HG03039 (cell line): ENCODE measurements around the gene ANKRD33B.
"Not testable (repeated sequence)": the region's sequence is repeated elsewhere in the genome, so short reads cannot be mapped to it uniquely, and the experiment has no call there.

Experiments used
- ATAC-seq: cut with Tn5 transposase; IDR thresholded peaks from one replicate; pipeline ENCODE4 v1.9.1; 2021; ENCODE audit warnings: mild to moderate bottlenecking, moderate library complexity; ENCODE audit not compliant: unreplicated experiment

Gene ANKRD33B

GRCh38 chr5:10556289-10556807 is 7.5 kb upstream of the ANKRD33B start:
- ATAC-seq = no peak

- ATAC-seq = no peak
These were observed 6.8 kb upstream of the ANKRD33B start for GRCh38 chr5:10556893-10557746.

- ATAC-seq = no peak
These were observed 4.7 kb upstream of the ANKRD33B start for GRCh38 chr5:10559151-10559550.

GRCh38 chr5:10559871-10560270 is 4.0 kb upstream of the ANKRD33B start:
- no peak for ATAC-seq

- ATAC-seq = peak; percentile 24
These were observed 1.4 kb upstream of the ANKRD33B start for GRCh38 chr5:10562201-10563109.

- peak; percentile 29 for ATAC-seq
These were observed 543 bp upstream of the ANKRD33B start for GRCh38 chr5:10563110-10563944.

- ATAC-seq = no peak
These were observed 1.2 kb downstream of the ANKRD33B start for GRCh38 chr5:10564838-10565784.

GRCh38 chr5:10565785-10566542 is 2.1 kb downstream of the ANKRD33B start:
- ATAC-seq = no peak

- no peak for ATAC-seq
These were observed 2.7 kb downstream of the ANKRD33B start for GRCh38 chr5:10566543-10567068.

GRCh38 chr5:10567121-10567591 is 3.3 kb downstream of the ANKRD33B start:
- no peak for ATAC-seq

GRCh38 chr5:10567781-10568321 is 4.0 kb downstream of the ANKRD33B start:
- no peak for ATAC-seq

GRCh38 chr5:10570540-10570939 is 6.7 kb downstream of the ANKRD33B start:
- not testable (repeated sequence) for ATAC-seq

- no peak for ATAC-seq
These were observed 8.6 kb downstream of the ANKRD33B start for GRCh38 chr5:10572451-10572850.

GRCh38 chr5:10573487-10574145 is 9.7 kb downstream of the ANKRD33B start:
- ATAC-seq = no peak

- not testable (repeated sequence) for ATAC-seq
These were observed 11.0 kb downstream of the ANKRD33B start for GRCh38 chr5:10574879-10575278.

GRCh38 chr5:10576121-10576789 is 12.4 kb downstream of the ANKRD33B start:
- no peak for ATAC-seq

- ATAC-seq = no peak
These were observed 12.9 kb downstream of the ANKRD33B start for GRCh38 chr5:10576790-10577189.
